Inflammatory macrophage treated with lipopolysaccharide for 4 hours (primary cell): ENCODE measurements around the gene RBM23.

Source experiments
- DNase-seq: peaks from one replicate; pipeline ENCODE4 v3.0.0-alpha.2; 2020

RBM23 gene

DNA sequence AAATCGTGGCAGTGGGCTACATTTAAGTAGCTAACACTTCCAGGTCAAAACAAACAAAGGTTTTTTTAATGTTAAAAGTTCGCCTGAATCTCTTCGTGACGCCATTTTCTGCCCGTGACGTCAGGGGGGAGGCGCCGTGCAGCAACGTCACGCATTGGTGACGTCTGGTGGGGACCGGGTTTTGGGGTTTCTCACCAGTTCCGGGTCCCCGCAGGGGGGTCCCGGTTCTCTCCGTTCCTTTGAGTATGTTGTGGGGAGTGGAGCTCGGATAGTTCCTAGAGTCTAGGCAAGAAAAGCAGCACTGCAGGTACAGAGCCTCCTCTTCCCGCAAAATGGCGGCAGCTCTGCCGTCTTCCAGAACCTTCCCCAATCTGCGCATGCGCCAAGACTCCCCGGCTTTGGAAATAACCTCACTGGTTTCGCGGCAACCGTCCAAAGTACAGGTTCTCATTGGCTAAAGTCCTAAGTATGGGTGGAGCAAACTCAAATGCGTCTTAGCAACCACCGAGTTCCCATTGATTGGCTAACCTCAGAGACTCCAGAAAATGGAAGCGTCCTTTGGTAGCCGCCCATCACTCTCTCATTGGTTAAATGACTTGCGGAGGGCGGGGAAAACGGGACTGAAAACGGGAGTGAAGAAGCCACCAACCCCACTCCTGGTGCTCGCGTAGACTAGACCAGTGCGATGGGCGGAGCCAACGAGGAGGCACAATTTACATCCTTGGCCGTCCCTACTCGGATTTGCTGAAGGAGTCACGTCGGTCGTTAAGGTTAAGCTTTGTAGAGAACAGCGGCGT lies at the start of gene RBM23:
Gene RBM23 (minus strand): TSS at position 346 of the 797 bp plus-strand sequence.
- DNase-seq: peak; percentile 100

GRCh38 chr14:22966783-22967269 lies 47.9 kb upstream of the RBM23 start:
- no peak for DNase-seq

- DNase-seq: peak; percentile 16
These were observed 47.2 kb upstream of the RBM23 start for GRCh38 chr14:22965916-22966782.

GRCh38 chr14:22962061-22962676 lies 43.2 kb upstream of the RBM23 start:
- no peak for DNase-seq

DNA sequence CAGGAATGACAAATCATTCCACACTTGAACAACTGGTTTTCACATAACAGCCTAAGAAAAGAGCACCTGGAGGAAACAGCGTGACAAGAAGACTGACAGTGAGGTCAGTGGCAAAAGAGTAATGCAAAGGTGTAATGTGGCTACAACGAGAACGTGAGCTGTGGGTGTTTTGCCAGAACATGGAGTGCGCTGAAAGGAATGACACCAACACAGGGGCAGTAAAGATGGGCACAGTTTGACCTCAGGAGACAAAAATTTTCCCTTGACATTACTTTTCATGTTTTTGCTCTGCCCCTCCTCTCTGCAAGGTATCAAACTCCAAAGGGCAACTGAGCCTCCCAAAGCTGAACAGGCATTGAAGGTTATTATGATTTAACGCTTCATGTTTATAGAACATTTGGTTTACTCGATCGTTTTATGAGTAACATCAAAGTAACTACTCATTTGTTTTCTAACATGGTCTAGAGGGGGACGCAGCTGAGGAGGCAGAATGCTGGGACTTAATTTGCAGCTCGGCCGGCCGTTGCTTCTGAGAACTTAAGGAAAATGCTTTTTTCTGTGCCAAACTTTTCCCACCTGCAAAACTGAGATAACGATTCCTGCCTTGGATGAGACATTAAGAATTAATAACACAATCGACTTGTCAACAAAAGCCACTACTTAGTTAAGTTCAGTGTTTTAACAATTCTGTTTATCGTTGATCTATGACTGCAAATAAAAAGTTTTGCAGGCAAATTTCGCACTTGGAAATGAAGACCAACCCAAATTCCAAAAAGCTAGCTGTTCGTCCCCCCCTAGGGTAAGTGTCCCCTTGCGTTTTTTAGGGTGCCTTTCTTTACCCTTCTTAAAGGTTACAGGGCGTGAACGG lies 37.0 kb upstream of the RBM23 start:
- DNase-seq: no peak

DNA sequence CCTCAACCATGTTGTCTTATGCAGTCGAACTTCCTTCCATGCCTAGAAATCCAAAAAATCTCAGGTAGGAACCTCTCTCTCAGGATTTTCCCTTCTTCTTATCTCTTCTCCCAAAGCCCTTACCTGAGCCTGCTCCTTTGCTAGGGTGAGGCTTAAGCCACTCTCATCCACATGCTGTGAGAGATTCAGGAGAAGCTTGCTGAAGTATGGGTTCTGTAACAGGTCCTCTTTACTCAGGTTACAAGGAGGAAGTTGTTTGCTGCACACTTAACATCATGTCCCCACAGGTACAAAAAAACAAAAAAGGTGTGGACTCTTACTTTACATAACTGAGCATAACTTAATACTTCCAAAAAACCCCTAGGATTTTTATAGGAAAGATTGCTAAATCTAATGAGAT lies 33.5 kb upstream of the RBM23 start:
- no peak for DNase-seq

DNA sequence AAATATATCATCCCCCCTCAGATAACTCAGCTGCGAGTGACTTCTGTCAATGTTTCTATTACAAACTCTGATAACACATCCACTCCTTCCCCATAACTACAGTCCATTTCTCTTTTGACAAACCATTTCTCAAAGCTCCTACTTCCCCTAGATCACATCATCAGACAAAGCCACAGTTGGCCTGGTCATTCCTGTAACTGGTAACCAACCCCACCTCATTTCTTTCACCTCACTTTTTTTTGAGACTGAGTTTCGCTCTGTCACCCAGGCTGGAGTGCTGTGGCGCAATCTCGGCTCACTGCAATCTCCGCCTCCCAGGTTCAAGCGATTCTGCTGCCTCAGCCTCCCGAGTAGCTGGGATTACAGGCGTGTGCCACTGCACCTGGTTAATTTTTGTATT lies 32.8 kb upstream of the RBM23 start:
- peak; percentile 70 for DNase-seq

- DNase-seq: no peak
These were observed 26.7 kb upstream of the RBM23 start for GRCh38 chr14:22945642-22946041.

- no peak for DNase-seq
These were observed 20.7 kb upstream of the RBM23 start for GRCh38 chr14:22939684-22940083.

- DNase-seq: no peak
These were observed 16.2 kb upstream of the RBM23 start for GRCh38 chr14:22935156-22935555.

GRCh38 chr14:22932146-22932545 lies 13.2 kb upstream of the RBM23 start:
- no peak for DNase-seq

GRCh38 chr14:22929961-22930364 lies 11.0 kb upstream of the RBM23 start:
- DNase-seq: no peak

- peak; percentile 100 for DNase-seq
These were observed 10.4 kb upstream of the RBM23 start, which contains the start of gene PRMT5 for GRCh38 chr14:22929104-22929960. PRMT5 (minus strand) TSS chr14:22929376; CDS start chr14:22929361, 15 bp downstream.

DNA sequence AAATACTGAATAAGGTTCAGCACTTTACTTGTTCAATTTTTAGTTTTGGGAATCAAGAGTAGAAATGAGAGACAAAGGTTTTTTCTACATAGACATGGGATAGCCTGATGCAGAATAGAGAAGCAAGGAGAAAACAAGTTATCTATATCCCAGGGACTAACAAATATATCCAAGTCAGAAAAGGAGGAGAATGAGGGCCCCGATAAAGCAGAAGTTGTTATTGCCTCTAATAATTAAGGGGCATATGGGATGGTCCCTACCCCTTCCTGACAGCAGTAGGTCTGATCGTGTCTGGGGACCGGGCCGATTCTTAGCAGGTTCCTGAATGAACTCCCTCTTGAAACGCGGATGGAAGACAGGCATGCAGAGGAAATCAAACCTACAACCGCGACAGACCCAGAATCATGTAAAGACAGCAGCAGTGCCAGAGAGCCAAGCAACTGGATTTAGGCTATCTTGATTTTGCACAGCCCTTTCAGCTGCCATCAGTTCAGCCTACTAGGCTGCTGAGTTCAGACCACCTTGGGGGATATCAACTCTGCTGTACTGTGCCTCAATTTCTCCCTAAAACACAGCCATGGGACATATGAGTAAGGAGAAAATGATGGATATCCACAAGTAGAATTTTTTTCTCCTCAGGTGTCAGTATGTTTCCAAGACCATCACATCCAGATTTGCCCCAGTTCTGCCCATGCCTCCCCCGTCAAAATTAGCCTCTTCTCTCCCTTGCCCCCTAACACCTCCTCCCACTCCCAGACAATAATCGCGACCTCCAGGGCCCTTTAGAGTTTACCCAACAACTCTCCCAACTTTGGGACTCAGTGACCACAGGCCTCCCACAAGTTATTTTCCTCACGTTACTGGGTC lies 9.5 kb upstream of the RBM23 start:
- DNase-seq: no peak

DNA sequence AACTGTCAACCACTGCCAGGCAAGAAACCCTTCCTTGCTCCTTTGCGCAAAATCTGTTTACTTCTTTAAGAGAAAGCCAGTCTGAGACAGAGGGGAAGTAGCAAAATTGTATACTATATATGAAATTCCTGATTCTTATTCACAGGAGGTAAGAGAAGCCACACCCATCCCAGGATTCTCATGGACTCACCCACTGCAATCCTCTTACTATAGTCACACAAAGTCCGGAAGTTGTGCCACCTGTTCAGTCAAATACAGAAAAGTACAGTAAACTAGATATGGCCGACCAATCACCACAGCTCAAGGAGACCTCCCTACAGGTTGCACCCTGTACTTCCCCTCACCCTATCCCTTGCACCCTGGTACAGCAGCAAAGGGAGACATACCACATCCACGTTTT lies 7.4 kb upstream of the RBM23 start:
- DNase-seq: no peak

GRCh38 chr14:22925513-22925912 lies 6.6 kb upstream of the RBM23 start:
- DNase-seq: no peak

DNA sequence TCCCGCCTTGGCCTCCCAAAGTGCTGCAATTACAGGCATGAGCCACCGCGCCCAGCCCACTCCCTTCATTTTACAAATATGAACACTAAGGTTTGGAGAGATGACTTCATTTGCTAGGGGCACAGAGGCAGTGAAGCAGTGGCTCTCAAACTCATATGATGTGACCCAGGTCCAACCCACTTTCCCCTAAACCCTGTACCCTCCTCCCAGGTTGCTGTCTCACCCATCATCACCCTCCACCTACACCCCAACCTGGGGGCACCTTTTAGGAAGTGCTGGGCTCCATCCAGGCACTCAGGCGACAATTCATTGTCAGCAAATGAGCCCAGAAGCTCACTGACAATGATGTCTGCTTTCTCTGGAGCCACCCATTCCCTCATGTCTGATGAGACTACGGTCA lies 4.8 kb upstream of the RBM23 start:
- DNase-seq: no peak

DNA sequence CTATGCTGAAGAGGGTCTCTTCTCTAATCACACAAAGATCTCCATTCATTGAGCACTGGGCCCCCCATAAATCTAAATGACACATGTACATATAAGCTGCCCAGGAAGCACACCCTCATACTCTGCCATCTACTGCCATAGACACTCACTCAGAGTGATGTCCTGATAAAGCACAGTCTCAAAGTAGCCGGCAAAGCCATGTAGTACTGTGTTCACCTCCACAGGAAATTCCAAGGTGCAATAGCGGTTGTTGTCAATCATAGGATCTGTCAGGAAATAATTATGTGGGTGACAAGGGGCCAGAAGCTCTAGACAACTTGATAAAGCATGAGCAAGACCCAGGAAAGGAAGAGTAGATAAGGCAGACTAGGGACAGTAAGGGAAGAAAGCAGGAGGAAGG lies 3.3 kb upstream of the RBM23 start:
- DNase-seq: no peak

DNA sequence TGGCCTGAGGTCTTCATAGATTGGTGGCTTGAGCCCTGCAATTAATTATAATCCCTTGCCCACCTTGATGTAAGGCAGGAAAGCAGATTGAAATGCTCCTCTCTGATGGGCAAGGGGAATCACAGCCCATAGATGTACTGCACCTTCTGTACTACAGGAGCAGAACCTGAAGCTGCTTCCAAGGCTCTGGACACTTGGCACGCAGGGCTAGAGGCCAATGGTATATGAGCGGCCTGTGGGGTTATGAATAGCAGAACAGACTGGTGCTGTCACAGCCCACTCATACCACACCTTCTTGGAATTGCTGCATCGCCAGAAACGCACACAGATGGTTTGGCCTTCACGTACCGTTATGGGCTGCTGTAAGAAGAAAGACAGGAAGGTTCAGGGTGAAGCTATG lies 1.7 kb upstream of the RBM23 start:
- DNase-seq: no peak

GRCh38 chr14:22919601-22919921 lies 612 bp upstream of the RBM23 start:
- no peak for DNase-seq
